DND-41 (cell line): ENCODE data around the gene COBL.

Source experiments
- EZH2 ChIP-seq: IDR thresholded peaks from 3 replicates; pipeline ENCODE4 v1.6.1; 2012; ENCODE audit warnings: borderline replicate concordance, low read depth, mild to moderate bottlenecking, moderate library complexity, low read length, inconsistent platforms; ENCODE audit not compliant: severe bottlenecking
- TF ChIP-seq, protein P1 (sequence below): IDR thresholded peaks from 2 replicates; pipeline ENCODE4 v1.5.1; 2012; ENCODE audit warnings: borderline replicate concordance, low read length, moderate library complexity, mild to moderate bottlenecking; ENCODE audit not compliant: poor library complexity, severe bottlenecking; ENCODE audit errors: extremely low read depth

DNA sequence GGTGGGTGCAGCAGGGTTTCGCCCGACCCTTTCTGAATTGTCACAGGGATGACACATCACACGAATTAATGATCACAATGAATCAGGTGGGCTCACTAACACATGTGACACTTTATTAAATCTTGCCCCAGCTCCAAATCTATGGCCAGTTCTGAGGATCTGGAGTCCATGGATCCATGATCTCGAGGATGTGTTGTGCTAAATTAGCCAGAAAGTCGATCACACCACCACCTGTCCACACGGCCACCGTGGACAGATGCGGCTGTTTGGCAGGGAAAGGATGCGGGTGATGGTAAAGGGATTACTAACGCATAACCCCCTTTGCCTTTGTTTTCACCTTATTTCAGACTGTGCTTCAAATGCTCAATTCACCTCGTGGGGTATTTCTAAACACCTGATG is 96.4 kb downstream of the COBL start:
- TF ChIP-seq, protein P1, sequence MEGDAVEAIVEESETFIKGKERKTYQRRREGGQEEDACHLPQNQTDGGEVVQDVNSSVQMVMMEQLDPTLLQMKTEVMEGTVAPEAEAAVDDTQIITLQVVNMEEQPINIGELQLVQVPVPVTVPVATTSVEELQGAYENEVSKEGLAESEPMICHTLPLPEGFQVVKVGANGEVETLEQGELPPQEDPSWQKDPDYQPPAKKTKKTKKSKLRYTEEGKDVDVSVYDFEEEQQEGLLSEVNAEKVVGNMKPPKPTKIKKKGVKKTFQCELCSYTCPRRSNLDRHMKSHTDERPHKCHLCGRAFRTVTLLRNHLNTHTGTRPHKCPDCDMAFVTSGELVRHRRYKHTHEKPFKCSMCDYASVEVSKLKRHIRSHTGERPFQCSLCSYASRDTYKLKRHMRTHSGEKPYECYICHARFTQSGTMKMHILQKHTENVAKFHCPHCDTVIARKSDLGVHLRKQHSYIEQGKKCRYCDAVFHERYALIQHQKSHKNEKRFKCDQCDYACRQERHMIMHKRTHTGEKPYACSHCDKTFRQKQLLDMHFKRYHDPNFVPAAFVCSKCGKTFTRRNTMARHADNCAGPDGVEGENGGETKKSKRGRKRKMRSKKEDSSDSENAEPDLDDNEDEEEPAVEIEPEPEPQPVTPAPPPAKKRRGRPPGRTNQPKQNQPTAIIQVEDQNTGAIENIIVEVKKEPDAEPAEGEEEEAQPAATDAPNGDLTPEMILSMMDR, result no peak
- no peak for TF ChIP-seq EZH2
